Coronary artery (tissue), 2 donors: ENCODE results near the gene CPNE2.
A peak's percentile ranks its signal among the peaks of the same experiment; 100 is the strongest.

Experiments used
- DNase-seq: peaks from one replicate; pipeline ENCODE4 v3.0.0-alpha.2; 2017; ENCODE audit warnings: low spot score
- H3K27ac ChIP-seq, 2 donors: fragments of 200-600 bp; sonication (generic); one replicate each; pipeline ENCODE4 v1.5.1; 2016 to 2019
- H3K4me3 ChIP-seq: fragments of 200-600 bp; sonication (generic); 2 replicates; pipeline ENCODE4 v1.5.1; 2016; ENCODE audit warnings: mild to moderate bottlenecking, moderate library complexity
- TF ChIP-seq, protein P1 (sequence below): fragments of 200-600 bp; sonication (generic); IDR thresholded peaks from one replicate; pipeline ENCODE4 v1.5.1; 2019; ENCODE audit warnings: antibody characterized with exemption

CPNE2 gene

DNA sequence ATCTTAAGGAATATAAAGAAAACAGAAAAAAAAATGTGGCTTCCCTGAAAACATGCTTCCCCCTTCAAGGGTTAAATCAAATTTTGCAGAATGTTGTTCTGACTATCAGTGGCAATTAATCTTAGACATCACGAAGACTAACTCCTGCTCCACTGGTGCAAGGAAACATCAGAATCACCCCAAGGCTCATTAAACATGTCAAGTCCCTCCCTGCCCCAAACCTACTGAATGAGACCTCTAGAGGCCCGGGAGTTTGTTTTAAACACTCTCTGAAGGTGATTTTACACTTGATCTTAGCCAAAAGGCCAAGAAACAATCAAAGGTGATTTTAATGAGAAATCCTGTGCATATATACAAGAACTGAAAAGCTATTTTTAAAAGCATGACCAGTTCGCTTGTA is 75.2 kb downstream of the CPNE2 start:
- no peak for DNase-seq
- H3K27ac ChIP-seq = no peak overlapping the region
- no peak overlapping the region for H3K4me3 ChIP-seq
- TF ChIP-seq, protein P1, sequence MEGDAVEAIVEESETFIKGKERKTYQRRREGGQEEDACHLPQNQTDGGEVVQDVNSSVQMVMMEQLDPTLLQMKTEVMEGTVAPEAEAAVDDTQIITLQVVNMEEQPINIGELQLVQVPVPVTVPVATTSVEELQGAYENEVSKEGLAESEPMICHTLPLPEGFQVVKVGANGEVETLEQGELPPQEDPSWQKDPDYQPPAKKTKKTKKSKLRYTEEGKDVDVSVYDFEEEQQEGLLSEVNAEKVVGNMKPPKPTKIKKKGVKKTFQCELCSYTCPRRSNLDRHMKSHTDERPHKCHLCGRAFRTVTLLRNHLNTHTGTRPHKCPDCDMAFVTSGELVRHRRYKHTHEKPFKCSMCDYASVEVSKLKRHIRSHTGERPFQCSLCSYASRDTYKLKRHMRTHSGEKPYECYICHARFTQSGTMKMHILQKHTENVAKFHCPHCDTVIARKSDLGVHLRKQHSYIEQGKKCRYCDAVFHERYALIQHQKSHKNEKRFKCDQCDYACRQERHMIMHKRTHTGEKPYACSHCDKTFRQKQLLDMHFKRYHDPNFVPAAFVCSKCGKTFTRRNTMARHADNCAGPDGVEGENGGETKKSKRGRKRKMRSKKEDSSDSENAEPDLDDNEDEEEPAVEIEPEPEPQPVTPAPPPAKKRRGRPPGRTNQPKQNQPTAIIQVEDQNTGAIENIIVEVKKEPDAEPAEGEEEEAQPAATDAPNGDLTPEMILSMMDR = no peak

DNA sequence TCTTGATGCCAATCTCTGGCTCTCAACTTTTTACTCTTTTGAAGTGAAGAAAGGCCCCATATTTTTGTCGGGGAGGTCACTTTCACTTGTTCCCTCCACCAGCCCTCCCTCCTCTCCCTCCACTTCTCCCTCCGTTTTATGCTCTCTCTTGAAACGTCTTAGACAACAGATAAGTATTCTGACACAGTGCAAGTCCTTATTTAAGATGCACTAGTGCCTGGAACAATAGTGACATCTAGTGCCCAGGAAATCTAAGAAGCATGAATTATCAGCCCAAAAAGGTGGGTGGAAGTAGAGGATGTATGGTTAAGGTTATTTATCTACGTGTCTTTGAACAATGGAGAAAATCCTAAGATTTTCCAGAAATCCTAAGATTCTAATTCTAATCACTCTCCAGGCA is 75.6 kb downstream of the CPNE2 start:
- Histone ChIP-seq H3K27ac (no peak overlapping the region), H3K4me3 (no peak overlapping the region)
- TF ChIP-seq, protein P1 = peak; percentile 28
- DNase-seq = no peak

DNA sequence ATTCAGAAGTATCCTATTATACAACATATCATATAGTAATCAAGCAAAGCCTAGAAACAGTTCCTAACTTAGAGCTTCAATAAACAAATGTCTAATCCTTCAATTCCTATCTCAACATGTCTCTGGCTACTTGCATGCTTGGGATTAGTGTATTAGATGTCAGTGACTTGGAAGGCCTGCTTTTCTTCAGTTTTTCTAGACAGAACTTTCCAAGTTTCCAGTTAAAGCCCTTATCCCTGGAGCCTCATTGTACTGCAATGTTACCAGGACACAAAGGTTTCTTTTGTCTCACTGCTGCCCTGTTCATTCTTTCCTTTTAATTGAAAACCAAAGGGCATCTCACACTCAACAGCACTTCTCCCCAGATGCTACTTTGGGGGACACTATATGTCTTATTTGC is 76.9 kb downstream of the CPNE2 start:
- Histone ChIP-seq H3K4me3 (no peak overlapping the region), H3K27ac (no peak overlapping the region)
- DNase-seq = no peak
- TF ChIP-seq, protein P1 = no peak

DNA sequence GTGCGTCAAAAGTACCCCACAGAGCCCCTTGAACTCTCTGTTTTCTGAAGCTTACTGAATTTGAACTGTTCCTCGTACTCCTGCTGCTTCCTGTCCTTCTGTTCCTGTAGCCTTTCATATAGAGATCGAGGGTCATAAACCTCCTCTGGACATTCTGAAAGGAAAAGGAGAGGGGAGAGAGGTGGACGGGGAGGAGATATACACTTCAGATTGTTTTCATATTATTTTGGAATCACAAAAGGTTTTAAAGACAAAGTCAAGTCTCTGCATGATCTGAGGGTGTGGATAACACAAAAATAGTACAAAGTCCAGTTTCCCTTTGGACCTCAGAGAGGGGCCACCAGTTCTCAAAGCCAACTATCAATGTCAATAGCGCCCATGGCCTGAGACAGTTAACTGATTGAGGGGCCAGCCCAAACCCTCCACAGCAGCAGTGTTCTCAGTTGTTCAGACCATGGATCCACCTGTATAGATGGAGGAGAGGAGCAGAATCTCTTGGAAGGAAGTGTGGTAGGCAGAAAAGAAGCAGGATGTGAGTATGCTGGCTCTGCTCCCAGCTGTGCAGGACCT is 80.4 kb downstream of the CPNE2 start:
- TF ChIP-seq, protein P1 = no peak
- DNase-seq = no peak
- H3K4me3 ChIP-seq = no peak overlapping the region
- no peak overlapping the region for H3K27ac ChIP-seq

DNA sequence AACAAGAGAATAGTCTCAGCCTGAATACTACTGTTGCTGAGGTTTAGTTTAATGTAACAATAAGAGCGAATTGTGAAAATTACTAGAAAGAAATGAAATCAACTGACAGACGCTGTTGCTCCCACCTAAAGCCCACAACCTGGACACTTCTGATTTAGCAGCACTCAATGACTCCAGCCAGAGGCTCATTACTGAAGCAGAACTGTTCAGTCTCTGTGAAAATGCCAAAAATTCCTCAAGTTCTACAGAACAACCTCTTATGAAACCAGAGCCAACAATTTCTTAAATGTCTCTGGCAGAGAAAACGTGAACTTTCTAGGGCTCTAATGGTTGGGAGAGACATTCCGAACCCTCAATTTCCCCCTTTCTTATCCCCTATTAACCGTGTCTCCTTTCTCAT is 83.5 kb downstream of the CPNE2 start:
- TF ChIP-seq, protein P1 = no peak
- Histone ChIP-seq H3K4me3 (no peak overlapping the region), H3K27ac (no peak overlapping the region)
- DNase-seq = no peak

DNA sequence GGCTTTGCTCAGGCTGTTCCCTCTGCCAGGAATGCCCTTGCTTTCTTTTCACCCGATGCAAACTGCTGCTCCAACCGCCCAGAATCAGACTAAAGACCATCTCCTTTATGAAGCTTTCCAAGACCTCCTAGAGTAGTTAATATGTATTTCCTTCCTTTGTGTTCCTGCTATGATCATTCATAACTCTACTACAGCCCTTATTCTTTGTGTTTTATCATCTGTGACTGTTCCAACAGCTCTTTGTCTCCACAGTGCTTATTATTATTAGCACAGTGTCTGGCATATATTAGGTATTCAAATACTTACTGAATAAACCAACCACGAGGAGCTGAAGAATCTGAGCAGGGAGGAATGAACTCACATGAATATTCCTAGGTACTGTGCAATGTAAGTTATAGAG is 85.8 kb downstream of the CPNE2 start:
- H3K27ac ChIP-seq = no peak overlapping the region
- TF ChIP-seq, protein P1 = no peak
- no peak for DNase-seq

DNA sequence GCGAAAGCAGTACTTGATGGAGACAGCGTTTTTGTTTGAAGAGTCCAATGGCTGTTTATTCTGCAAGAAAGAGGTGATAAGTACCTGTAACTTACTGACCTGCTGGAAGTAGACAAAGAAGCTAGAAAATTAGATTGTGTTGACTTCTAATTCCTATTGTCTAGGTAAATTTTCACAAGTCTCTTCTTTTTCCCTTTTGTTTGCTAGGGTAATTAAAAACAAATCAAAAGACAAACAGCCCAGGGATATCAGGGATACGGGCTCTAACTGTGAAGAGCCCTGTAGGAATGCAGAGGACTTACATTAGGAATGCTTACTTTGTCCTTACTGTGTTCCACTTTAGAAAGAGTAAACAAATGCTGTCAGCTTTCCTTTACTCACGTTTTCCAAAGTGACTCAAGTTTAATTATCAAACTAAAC is 86.4 kb downstream of the CPNE2 start:
- DNase-seq = no peak
- Histone ChIP-seq H3K4me3 (no peak overlapping the region), H3K27ac (no peak overlapping the region)
- TF ChIP-seq, protein P1 = no peak

More for the DNA sequence above, 85.8 kb downstream of the CPNE2 start:
- no peak overlapping the region for H3K4me3 ChIP-seq
